Renal cortical epithelial cell (primary cell): ENCODE results near the gene TMEM141. TPM values are rescaled to one million over a fixed set of nuclear protein-coding genes. Genes with fewer than 3 reads are reported as not detected.
"Not testable (repeated sequence)": the region's sequence is repeated elsewhere in the genome, so short reads cannot be mapped to it uniquely, and the experiment has no call there.

ENCODE experiments used
- DNase-seq: peaks from one replicate; pipeline ENCODE4 v3.0.0-alpha.2; 2011; ENCODE audit warnings: low read depth
- total RNA-seq: library from RNA; depleted of rRNA; stranded (reverse); fragments of >200 nt; gene quantifications from 2 replicates; pipeline ENCODE4 v1.2.3, GENCODE V29; 2014

The TMEM141 gene
- total RNA-seq, 1 donor from 2014 or later: 29.9 TPM

- DNase-seq: no peak
These were observed 3.3 kb downstream of the TMEM141 start for GRCh38 chr9:136794281-136794999.

- no peak for DNase-seq
These were observed 3.8 kb downstream of the TMEM141 start for GRCh38 chr9:136795000-136795348.

- no peak for DNase-seq
These were observed 5.2 kb downstream of the TMEM141 start, which contains the start of gene CCDC183 for GRCh38 chr9:136796238-136796774. Gene CCDC183 (plus strand): TSS chr9:136796338. CDS start chr9:136796398, 60 bp downstream.

GRCh38 chr9:136796775-136797347, 5.7 kb downstream of the TMEM141 start:
- not testable (repeated sequence) for DNase-seq

- DNase-seq: no peak
These were observed 7.5 kb downstream of the TMEM141 start for GRCh38 chr9:136798708-136799078.

- no peak for DNase-seq
These were observed 8.1 kb downstream of the TMEM141 start for GRCh38 chr9:136799079-136799853.

- peak; percentile 58 for DNase-seq
These were observed 8.9 kb downstream of the TMEM141 start for GRCh38 chr9:136799854-136800657.

GRCh38 chr9:136802321-136802720, 11.2 kb downstream of the TMEM141 start:
- no peak for DNase-seq

GRCh38 chr9:136803009-136803550, 11.9 kb downstream of the TMEM141 start:
- not testable (repeated sequence) for DNase-seq

- DNase-seq: no peak
These were observed 12.7 kb downstream of the TMEM141 start for GRCh38 chr9:136803551-136804508.

- no peak for DNase-seq
These were observed 13.5 kb downstream of the TMEM141 start for GRCh38 chr9:136804509-136805206.

- DNase-seq: no peak
These were observed 14.1 kb downstream of the TMEM141 start for GRCh38 chr9:136805207-136805740.

GRCh38 chr9:136806067-136806466, 14.9 kb downstream of the TMEM141 start:
- DNase-seq: no peak

- no peak for DNase-seq
These were observed 15.6 kb downstream of the TMEM141 start for GRCh38 chr9:136806631-136807201.

- DNase-seq: peak; percentile 24
These were observed 16.3 kb downstream of the TMEM141 start, which contains the start of gene RABL6 for GRCh38 chr9:136807281-136808074. Gene RABL6 (plus strand): TSS chr9:136807948. CDS start chr9:136808197, 249 bp downstream.

- DNase-seq: no peak
These were observed 17.1 kb downstream of the TMEM141 start for GRCh38 chr9:136808075-136808805.

GRCh38 chr9:136808806-136809158, 17.6 kb downstream of the TMEM141 start:
- DNase-seq: peak; percentile 37
